Measurements from ENCODE around the gene FKBP11. TPM values are rescaled to one million over a fixed set of nuclear protein-coding genes. Genes with fewer than 3 reads are reported as not detected.

FKBP11 gene
- total RNA-seq, 4 donors from 2014 or later, result 6.1 to 13.6 (median 10.7) TPM

DNA sequence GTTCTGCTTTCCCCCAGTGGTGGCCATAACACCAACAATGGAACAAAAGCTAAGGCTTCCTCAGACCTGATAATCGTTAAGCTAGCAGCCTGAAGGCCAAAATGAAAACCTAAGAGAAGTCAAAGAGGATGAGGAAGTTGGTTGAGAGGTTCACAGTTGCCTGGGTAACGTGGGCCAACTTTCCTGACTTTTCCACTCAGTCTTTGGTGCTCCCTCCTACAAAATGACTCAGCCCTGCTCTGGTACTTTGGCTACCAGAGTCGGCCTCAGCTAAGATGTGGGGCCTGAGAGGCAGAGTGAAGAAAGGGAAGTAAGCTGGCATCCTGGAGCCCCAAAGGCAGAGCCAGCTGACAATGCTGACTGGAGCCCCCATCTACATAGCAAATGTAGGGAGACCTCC, 14.9 kb upstream of the FKBP11 start:
- WGBS, 2 donors, result 76 to 86% methylated on average over 3 of the region's 3 CpGs
- H3K36me3 ChIP-seq, result peaks cover 4 to 55% (median 14%) of the 10 kb centered on the region in 3 donors
- no peaks in the 10 kb centered on the region for H3K9me3 ChIP-seq
- DNase-seq (ENCODE audit: low spot score in 2 of 2), result no peak
- H3K4me1 ChIP-seq, result peaks cover 0 to 17% (median 0%) of the 10 kb centered on the region in 4 donors
- H3K4me3 ChIP-seq, result no peak overlapping the region
- TF ChIP-seq, protein P1, sequence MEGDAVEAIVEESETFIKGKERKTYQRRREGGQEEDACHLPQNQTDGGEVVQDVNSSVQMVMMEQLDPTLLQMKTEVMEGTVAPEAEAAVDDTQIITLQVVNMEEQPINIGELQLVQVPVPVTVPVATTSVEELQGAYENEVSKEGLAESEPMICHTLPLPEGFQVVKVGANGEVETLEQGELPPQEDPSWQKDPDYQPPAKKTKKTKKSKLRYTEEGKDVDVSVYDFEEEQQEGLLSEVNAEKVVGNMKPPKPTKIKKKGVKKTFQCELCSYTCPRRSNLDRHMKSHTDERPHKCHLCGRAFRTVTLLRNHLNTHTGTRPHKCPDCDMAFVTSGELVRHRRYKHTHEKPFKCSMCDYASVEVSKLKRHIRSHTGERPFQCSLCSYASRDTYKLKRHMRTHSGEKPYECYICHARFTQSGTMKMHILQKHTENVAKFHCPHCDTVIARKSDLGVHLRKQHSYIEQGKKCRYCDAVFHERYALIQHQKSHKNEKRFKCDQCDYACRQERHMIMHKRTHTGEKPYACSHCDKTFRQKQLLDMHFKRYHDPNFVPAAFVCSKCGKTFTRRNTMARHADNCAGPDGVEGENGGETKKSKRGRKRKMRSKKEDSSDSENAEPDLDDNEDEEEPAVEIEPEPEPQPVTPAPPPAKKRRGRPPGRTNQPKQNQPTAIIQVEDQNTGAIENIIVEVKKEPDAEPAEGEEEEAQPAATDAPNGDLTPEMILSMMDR (IDR thresholded peaks at IDR 0.05), result no peak
- no peak for TF ChIP-seq EP300 (IDR thresholded peaks at IDR 0.05)
- TF ChIP-seq POLR2A (IDR thresholded peaks at IDR 0.05), result no peak
- H3K27ac ChIP-seq, result no peak overlapping the region
- no peaks in the 10 kb centered on the region for H3K27me3 ChIP-seq

DNA sequence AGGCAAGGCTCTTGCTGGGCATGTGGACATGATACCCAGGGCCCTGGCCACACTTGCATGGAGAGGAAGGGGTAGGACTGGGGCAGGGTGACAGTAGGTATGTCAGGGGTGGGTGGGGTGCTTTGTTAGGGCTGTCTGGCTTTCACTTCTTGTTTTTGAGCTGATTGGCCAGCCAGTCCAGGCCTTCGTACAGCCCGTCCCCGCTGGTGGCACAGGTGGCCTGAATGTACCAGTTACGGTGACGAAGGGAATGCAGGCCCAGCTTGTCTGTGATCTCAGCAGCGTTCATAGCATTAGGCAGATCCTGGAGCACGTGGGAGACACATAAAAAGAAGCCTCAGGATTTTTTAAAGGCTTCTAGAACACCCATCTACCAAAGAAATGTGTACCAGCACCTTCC, 13.5 kb upstream of the FKBP11 start:
- Histone ChIP-seq H3K4me3 (no peak overlapping the region), H3K27me3 (no peaks in the 10 kb centered on the region), H3K9me3 (no peaks in the 10 kb centered on the region), H3K36me3 (peaks cover 4 to 69% (median 14%) of the 10 kb centered on the region in 3 donors), H3K4me1 (peaks cover 0 to 15% (median 0%) of the 10 kb centered on the region in 4 donors), H3K27ac (no peak overlapping the region)
- no peak for TF ChIP-seq EP300 (IDR thresholded peaks at IDR 0.05)
- TF ChIP-seq POLR2A (IDR thresholded peaks at IDR 0.05), result no peak
- TF ChIP-seq, protein P1 (IDR thresholded peaks at IDR 0.05), result no peak
- WGBS, 2 donors, result 84 to 87% methylated on average over 7 of the region's 7 CpGs
- DNase-seq (ENCODE audit: low spot score in 2 of 2), result no peak

DNA sequence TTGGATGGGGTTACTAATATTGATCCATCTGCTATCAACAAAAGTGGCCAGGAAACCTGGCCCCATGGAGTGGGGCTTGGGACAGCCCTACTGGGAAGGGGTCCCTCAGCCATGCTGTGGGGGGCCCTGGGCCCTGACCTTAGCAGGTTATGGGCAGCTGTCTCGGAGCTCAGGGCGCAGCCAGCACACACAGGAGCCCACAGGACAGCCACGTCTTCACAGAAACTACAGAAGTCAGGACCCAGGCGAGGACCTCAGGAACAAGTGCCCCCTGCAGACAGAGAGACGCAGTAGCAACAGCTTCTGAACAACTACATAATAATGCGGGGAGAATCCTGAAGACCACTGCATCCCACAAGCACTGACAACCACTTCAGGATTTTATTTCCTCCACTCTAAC, 11.9 kb upstream of the FKBP11 start:
- Histone ChIP-seq H3K27ac (no peak overlapping the region), H3K36me3 (peaks cover 4 to 85% (median 14%) of the 10 kb centered on the region in 3 donors), H3K9me3 (no peaks in the 10 kb centered on the region), H3K27me3 (no peaks in the 10 kb centered on the region), H3K4me3 (no peak overlapping the region), H3K4me1 (peaks cover 0 to 11% (median 0%) of the 10 kb centered on the region in 4 donors)
- DNase-seq (ENCODE audit: low spot score in 2 of 2), result no peak
- 73 to 74% methylated on average over 4 to 6 of the region's 6 CpGs for WGBS, 2 donors
- TF ChIP-seq, protein P1 (IDR thresholded peaks at IDR 0.05), result no peak
- TF ChIP-seq POLR2A (IDR thresholded peaks at IDR 0.05) (no peak), EP300 (IDR thresholded peaks at IDR 0.05) (no peak)

DNA sequence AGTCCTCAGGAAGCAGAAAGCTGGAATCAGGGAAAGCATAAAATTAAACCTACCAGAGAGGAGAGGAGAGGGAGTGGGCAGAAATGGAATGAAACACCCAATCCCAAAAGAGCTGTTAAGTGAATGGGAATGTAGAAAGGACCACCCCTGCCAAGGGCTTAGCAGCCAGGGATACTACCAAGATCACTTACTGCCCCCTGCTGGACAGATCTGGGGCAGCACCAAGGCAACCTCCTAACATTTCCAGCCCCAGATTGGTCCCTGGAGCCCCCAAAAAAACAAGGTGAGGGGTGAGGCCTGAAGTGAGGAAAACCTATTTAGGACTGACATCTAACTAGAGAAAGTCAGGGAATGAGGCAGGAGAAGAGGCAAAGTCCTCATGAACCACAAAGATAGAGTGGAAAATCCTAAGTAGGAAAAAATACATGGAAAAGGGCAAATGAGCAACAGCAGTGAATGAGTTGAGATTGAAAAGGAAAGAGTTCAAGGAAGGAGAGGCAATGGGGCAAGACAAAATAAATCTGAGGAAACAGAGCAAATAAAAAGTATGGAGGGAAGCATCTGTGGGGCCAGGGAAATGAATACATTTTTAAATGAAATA, 11.2 kb upstream of the FKBP11 start:
- Histone ChIP-seq H3K9me3 (no peaks in the 10 kb centered on the region), H3K27ac (no peak overlapping the region), H3K4me1 (peaks cover 0 to 11% (median 0%) of the 10 kb centered on the region in 4 donors), H3K27me3 (no peaks in the 10 kb centered on the region), H3K4me3 (no peak overlapping the region), H3K36me3 (peaks cover 4 to 90% (median 13%) of the 10 kb centered on the region in 3 donors)
- TF ChIP-seq, protein P1 (IDR thresholded peaks at IDR 0.05), result peak; percentile 72 to 95 (median 75)
- no peak for TF ChIP-seq POLR2A (IDR thresholded peaks at IDR 0.05)
- peak; percentile 69 to 89 for DNase-seq (ENCODE audit: low spot score in 2 of 2)

DNA sequence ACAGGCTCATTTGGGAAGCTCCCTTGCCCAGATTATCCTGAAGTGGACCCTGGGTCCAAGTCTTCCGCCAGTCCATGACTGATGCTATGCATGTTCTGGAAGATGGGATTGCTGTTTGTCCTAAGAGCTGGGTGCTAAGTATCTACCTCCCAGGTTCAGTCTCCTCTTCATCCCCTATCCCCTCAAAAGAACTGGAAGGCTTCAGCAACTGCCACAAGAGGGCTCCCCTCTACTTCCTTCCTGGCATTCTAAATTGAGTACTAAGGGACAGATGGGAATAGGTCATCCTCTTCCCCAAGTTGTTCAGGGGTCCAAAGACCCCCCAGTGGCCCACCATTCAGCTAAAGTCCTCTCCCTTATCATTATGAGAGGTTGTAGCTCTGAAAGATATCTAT, 9.0 kb upstream of the FKBP11 start:
- TF ChIP-seq POLR2A (IDR thresholded peaks at IDR 0.05) (no peak), EP300 (IDR thresholded peaks at IDR 0.05) (no peak)
- TF ChIP-seq, protein P1 (IDR thresholded peaks at IDR 0.05), result no peak
- no peak for DNase-seq (ENCODE audit: low spot score in 2 of 2)
- Histone ChIP-seq H3K4me3 (no peak overlapping the region), H3K36me3 (peaks cover 0 to 81% (median under 1%) of the 10 kb centered on the region in 3 donors), H3K27me3 (no peaks in the 10 kb centered on the region), H3K27ac (no peak overlapping the region), H3K9me3 (no peaks in the 10 kb centered on the region), H3K4me1 (peaks cover 0 to 11% (median 0%) of the 10 kb centered on the region in 4 donors)
- 89 to 93% methylated on average over 1 of the region's 1 CpG for WGBS, 2 donors
